ENCODE results near the gene PKD1L1.

Gene PKD1L1

DNA sequence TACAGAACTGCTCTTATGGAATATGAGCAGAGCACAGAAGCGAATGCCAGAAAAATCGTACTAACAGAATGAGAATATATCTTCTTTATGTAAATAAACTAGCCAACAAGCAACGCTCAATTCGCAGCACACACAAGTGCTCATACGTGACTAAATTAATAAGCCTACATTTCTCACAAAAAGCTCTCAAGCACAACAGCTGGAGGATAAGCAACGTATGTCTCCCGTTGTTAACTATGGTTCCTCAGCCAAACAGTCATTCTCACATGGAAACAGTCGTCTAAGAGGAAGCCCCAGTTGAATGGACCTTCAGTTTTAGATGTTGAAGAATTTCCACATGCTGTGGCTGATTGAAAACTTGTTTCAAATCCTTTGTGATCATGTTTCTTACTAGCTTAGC is 110.4 kb downstream of the PKD1L1 start (continued):
- TF ChIP-seq TSHZ2 (CRISPR knock-in tag; IDR thresholded peaks at IDR 0.05): no peak
- TF ChIP-seq ZC3H10 (CRISPR knock-in tag; IDR thresholded peaks at IDR 0.05): no peak
- TF ChIP-seq PPARA (CRISPR knock-in tag; IDR thresholded peaks at IDR 0.05; ENCODE audit: borderline replicate concordance): no peak
- TF ChIP-seq TCF4 (CRISPR knock-in tag; IDR thresholded peaks at IDR 0.05; ENCODE audit: borderline replicate concordance): no peak
- TF ChIP-seq, protein P1, sequence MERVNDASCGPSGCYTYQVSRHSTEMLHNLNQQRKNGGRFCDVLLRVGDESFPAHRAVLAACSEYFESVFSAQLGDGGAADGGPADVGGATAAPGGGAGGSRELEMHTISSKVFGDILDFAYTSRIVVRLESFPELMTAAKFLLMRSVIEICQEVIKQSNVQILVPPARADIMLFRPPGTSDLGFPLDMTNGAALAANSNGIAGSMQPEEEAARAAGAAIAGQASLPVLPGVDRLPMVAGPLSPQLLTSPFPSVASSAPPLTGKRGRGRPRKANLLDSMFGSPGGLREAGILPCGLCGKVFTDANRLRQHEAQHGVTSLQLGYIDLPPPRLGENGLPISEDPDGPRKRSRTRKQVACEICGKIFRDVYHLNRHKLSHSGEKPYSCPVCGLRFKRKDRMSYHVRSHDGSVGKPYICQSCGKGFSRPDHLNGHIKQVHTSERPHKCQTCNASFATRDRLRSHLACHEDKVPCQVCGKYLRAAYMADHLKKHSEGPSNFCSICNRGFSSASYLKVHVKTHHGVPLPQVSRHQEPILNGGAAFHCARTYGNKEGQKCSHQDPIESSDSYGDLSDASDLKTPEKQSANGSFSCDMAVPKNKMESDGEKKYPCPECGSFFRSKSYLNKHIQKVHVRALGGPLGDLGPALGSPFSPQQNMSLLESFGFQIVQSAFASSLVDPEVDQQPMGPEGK (CRISPR knock-in tag; IDR thresholded peaks at IDR 0.05; ENCODE audit: borderline replicate concordance): no peak

GRCh38 chr7:47836503-47837202 is 111.6 kb downstream of the PKD1L1 start:
- ATAC-seq: no peak

DNA sequence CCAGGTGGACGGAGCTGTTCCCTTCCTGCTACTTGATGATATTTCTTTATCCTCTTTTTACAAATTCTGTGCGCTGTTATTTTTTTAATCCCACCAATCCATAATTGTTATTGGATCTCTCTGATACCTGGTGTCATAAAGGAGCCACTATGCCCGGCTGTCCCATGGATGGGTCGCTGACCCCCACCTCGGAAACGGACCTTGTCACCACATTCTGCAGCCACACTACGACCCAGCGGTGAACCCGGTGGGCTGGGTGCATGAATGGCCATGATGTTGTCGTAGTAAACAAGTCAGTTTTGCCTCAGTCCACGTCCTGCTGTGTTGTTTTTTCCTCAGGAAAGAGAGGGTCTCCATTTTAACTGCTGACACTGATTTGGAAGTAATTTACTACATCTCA is 112.2 kb downstream of the PKD1L1 start:
- TF ChIP-seq ZC3H10 (CRISPR knock-in tag; IDR thresholded peaks at IDR 0.05) (no peak), OSR1 (CRISPR knock-in tag; IDR thresholded peaks at IDR 0.05) (no peak), CREB5 (CRISPR knock-in tag; IDR thresholded peaks at IDR 0.05; ENCODE audit: low read depth) (no peak)
- ATAC-seq: no peak

More at GRCh38 chr7:47836503-47837202, 111.6 kb downstream of the PKD1L1 start:
- TF ChIP-seq ZNF8 (CRISPR knock-in tag; IDR thresholded peaks at IDR 0.05) (no peak), TOX (CRISPR knock-in tag; IDR thresholded peaks at IDR 0.05; ENCODE audit: borderline replicate concordance) (no peak), TCF4 (CRISPR knock-in tag; IDR thresholded peaks at IDR 0.05; ENCODE audit: borderline replicate concordance) (no peak), POU6F1 (CRISPR knock-in tag; IDR thresholded peaks at IDR 0.05; ENCODE audit: borderline replicate concordance, low read depth) (no peak), CREB5 (CRISPR knock-in tag; IDR thresholded peaks at IDR 0.05; ENCODE audit: low read depth) (no peak), ARNTL (CRISPR knock-in tag; IDR thresholded peaks at IDR 0.05; ENCODE audit: borderline replicate concordance, low read depth) (no peak), OSR1 (CRISPR knock-in tag; IDR thresholded peaks at IDR 0.05) (no peak), BACH2 (CRISPR knock-in tag; IDR thresholded peaks at IDR 0.05; ENCODE audit: borderline replicate concordance) (no peak), CSDC2 (CRISPR knock-in tag; IDR thresholded peaks at IDR 0.05) (no peak), GLIS3 (CRISPR knock-in tag; IDR thresholded peaks at IDR 0.05) (no peak), ZFP3 (CRISPR knock-in tag; IDR thresholded peaks at IDR 0.05) (no peak), SNAI2 (CRISPR knock-in tag; IDR thresholded peaks at IDR 0.05) (no peak), ZFP30 (CRISPR knock-in tag; IDR thresholded peaks at IDR 0.05) (no peak)

DNA sequence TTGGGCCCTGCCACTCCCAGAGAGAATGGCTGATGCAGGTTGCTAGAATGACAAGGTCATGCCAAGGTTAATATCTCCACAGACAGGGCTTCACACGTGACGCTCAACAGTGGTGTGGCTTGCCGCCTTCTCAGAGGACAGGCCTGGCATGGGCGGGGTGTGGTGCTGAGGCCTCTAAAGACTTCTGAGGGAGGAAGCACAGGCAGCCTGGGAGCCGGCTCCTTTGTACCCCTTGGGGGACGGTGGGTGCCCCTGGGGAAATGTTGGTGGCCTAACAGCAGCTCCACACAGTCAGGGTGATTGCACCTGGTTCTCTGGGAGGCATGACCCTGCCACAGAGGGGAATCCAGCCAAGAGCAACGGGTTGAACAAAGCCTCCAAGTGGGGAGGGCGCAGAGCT is 115.1 kb downstream of the PKD1L1 start:
- no peak for TF ChIP-seq POU6F1 (CRISPR knock-in tag; IDR thresholded peaks at IDR 0.05; ENCODE audit: borderline replicate concordance, low read depth)
- no peak for ATAC-seq
